Tibial artery (tissue), 4 donors: ENCODE results near the gene SPARCL1.

Experiments
- DNase-seq, 2 donors: peaks; one replicate each; pipeline ENCODE4 v3.0.0-alpha.2; 2019
- H3K27ac ChIP-seq, 2 donors: fragments of 200-600 bp; sonication (generic) in 1 of 2; 1 replicate in 1 of 2; 2 replicates in 1 of 2; pipeline ENCODE4 v1.5.1; 2018 to 2019; ENCODE audit warnings: mild to moderate bottlenecking in 1 of 2
- H3K27me3 ChIP-seq, 2 donors: fragments of 200-600 bp; sonication (generic) in 1 of 2; one replicate each; pipeline versions ENCODE4 v1.5.1 to v1.6.0; 2016 to 2019
- H3K36me3 ChIP-seq, 3 donors: fragments of 200-600 bp; sonication (generic) in 2 of 3; one replicate each; pipeline ENCODE4 v1.5.1; 2016 to 2019; ENCODE audit warnings: mild to moderate bottlenecking in 2 of 3
- H3K4me1 ChIP-seq, 4 donors: fragments of 200-600 bp; sonication (generic) in 2 of 4; 1 replicate in 3 of 4; 2 replicates in 1 of 4; pipeline ENCODE4 v1.5.1; 2016 to 2019
- H3K4me3 ChIP-seq, 2 donors: fragments of 200-600 bp; sonication (generic) in 1 of 2; 1 replicate in 1 of 2; 2 replicates in 1 of 2; pipeline ENCODE4 v1.5.1; 2018 to 2019; ENCODE audit warnings: mild to moderate bottlenecking in 2 of 2
- H3K9me3 ChIP-seq, 3 donors: fragments of 200-600 bp; sonication (generic) in 1 of 3; one replicate each; pipeline ENCODE4 v1.5.1; 2016 to 2019
- CTCF ChIP-seq, 2 experiments: fragments of 200-600 bp in 1 of 2; fragments of 450-650 bp in 1 of 2; IDR thresholded peaks; one replicate each; pipeline ENCODE4 v1.5.1; 2017 to 2019; ENCODE audit warnings: antibody characterized with exemption in 2 of 2, mild to moderate bottlenecking in 1 of 2, moderate library complexity in 1 of 2
- intact Hi-C: fragments of 100-400 bp; cut with DNase I; formaldehyde crosslinking; loops from one replicate; pipeline ENCODE4 v1.15.0; 2023; ENCODE audit warnings: low total_unique reads

SPARCL1 gene

GRCh38 chr4:87530868-87531267 lies 1.7 kb upstream of the SPARCL1 start:
- no peaks in the 10 kb centered on the region for H3K27me3 ChIP-seq
- H3K4me3 ChIP-seq: peak overlapping the region in 1 of 2 donors; percentile 58
- peak; percentile 81 to 86 for DNase-seq
- H3K36me3 ChIP-seq: no peaks in the 10 kb centered on the region
- H3K27ac ChIP-seq: peak overlapping the region; percentile 88 to 90
- intact Hi-C loops: no loop called here
- H3K4me1 ChIP-seq: peaks cover 0 to 41% (median 25%) of the 10 kb centered on the region in 4 donors
- no peak for TF ChIP-seq CTCF (IDR thresholded peaks at IDR 0.05)
- H3K9me3 ChIP-seq: no peaks in the 10 kb centered on the region

- H3K27me3 ChIP-seq: no peaks in the 10 kb centered on the region
- no peak for TF ChIP-seq CTCF (IDR thresholded peaks at IDR 0.05)
- DNase-seq: no peak
- peak overlapping the region; percentile 88 to 90 for H3K27ac ChIP-seq
- intact Hi-C loops: no loop called here
- H3K4me3 ChIP-seq: peak overlapping the region; percentile 58 to 61
- H3K9me3 ChIP-seq: no peaks in the 10 kb centered on the region
- H3K4me1 ChIP-seq: peaks cover 0 to 47% (median 28%) of the 10 kb centered on the region in 4 donors
- H3K36me3 ChIP-seq: no peaks in the 10 kb centered on the region
These were observed 1.1 kb upstream of the SPARCL1 start for GRCh38 chr4:87530229-87530628.

GRCh38 chr4:87527431-87528220 lies 1.6 kb downstream of the SPARCL1 start:
- intact Hi-C loops: no loop called here
- Histone ChIP-seq H3K27me3 (no peaks in the 10 kb centered on the region), H3K36me3 (peaks cover 0 to 13% (median 9%) of the 10 kb centered on the region in 3 donors), H3K27ac (peak overlapping the region; percentile 88 to 90), H3K4me1 (peaks cover 0 to 72% (median 42%) of the 10 kb centered on the region in 4 donors), H3K4me3 (peak overlapping the region; percentile 58 to 61), H3K9me3 (no peaks in the 10 kb centered on the region)
- no peak for TF ChIP-seq CTCF (IDR thresholded peaks at IDR 0.05)
- DNase-seq: no peak

- H3K36me3 ChIP-seq: peaks cover 0 to 13% (median 9%) of the 10 kb centered on the region in 3 donors
- peak overlapping the region; percentile 58 to 61 for H3K4me3 ChIP-seq
- intact Hi-C loops: no loop called here
- H3K27ac ChIP-seq: peak overlapping the region; percentile 88 to 90
- peaks cover 0 to 75% (median 45%) of the 10 kb centered on the region in 4 donors for H3K4me1 ChIP-seq
- no peaks in the 10 kb centered on the region for H3K9me3 ChIP-seq
- H3K27me3 ChIP-seq: no peaks in the 10 kb centered on the region
- DNase-seq: no peak
- TF ChIP-seq CTCF (IDR thresholded peaks at IDR 0.05): no peak
These were observed 3.4 kb downstream of the SPARCL1 start for GRCh38 chr4:87525636-87526295.

- no peak for DNase-seq
- H3K4me3 ChIP-seq: peak overlapping the region; percentile 58 to 61
- H3K27ac ChIP-seq: peak overlapping the region; percentile 88 to 90
- H3K4me1 ChIP-seq: peaks cover 0 to 75% (median 38%) of the 10 kb centered on the region in 4 donors
- intact Hi-C loops: no loop called here
- H3K27me3 ChIP-seq: no peaks in the 10 kb centered on the region
- no peak for TF ChIP-seq CTCF (IDR thresholded peaks at IDR 0.05)
- peaks cover 0 to 13% (median 9%) of the 10 kb centered on the region in 3 donors for H3K36me3 ChIP-seq
- H3K9me3 ChIP-seq: no peaks in the 10 kb centered on the region
These were observed 4.7 kb downstream of the SPARCL1 start for GRCh38 chr4:87524456-87524855.
